DMS 273 treated with DMSO at 0.1 percent for 48 hours (cell line): ENCODE measurements around the gene KDM5C.
"Not testable (repeated sequence)": the region's sequence is repeated elsewhere in the genome, so short reads cannot be mapped to it uniquely, and the experiment has no call there.

Experiments
- DNase-seq: peaks from one replicate; lab custom pipeline; 2025; lab: John Stamatoyannopoulos, UW

Gene KDM5C

DNA sequence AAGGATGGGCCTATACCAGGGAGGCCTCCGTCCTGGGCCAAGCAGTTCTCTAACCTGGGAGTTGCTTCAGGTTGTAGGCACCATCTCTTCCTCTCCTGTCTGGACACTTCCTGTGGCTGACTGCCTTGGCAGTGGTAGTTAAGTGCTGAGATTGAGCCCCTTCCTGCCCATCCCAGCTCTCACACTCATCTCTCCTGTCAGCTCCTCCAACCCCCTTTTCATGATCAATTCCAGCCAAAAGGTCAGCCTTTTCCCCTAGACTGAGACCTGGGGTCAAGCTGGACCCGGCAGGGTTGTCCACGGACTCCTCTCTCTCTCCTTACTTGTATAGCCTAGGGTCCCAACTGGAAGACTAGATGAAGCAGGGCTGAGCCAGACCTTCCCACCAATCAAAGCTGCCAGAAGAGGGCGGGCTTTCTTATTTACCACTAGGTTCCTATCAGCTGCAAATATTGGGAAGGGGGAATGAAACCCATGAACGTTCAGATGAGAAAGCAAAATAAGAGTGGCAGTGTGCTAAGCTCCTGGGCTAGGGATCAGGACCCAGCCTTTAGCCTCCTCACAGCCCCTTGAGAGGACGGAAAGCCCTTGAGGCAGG is 34.5 kb downstream of the KDM5C start:
- no peak for DNase-seq

DNA sequence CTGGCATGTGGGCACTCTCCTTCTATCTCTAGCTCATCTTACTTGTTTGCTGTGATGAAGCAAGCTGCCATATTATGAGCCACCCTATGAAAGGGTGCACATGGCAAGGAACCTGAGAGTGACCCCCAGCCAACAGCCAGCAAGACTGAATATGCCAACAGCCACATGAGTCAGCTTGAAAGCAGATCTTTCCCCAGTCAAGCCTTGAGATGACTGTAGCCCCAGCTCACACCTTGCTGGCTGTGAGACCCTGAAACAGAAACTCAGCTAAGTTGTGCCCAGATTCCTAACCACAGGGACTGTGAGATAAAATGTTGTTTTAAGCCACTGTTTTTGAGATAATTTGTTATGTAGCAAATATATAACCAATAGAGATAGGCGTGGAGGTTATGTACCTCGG is 36.2 kb downstream of the KDM5C start:
- DNase-seq, result no peak

DNA sequence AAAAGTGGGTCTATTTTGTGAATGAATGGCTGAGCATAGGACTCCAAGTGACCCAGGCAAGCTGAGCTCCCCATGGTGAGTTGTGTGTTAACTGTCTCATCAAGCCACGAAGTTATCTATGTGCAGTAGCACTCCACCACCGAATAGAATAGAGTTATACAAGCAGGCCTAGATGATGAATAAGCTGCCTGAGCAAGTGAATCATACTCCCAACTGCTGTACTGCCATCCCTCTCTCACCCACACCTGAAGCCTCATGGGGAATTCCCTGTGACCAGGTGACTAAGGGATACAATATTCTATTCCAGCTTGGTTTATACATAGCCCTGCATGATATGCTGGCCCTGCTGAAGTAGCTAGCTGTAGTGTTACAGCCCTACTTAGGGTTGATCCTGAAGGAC is 38.7 kb downstream of the KDM5C start:
- no peak for DNase-seq

- DNase-seq, result no peak
These were observed 40.2 kb downstream of the KDM5C start for GRCh38 chrX:53184836-53185235.

DNA sequence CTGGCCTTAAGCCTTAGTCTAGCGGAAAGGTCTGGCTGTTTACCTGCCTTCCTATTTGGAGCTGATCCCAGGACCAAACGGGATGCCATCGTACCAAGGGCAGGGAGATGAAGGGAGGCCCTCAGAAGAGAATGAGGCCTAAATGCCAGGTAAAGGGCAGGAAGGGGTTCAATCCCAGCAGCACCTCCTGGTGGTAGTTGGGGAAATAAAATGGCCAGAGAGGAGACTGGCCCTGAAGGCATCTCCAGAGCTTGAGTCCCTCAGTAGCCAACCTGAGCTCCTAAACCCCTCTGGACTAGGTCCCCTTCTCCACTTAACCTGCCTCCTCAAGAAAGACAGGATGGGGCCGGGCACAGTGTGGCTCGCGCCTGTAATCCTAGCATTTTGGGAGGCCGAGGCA is 53.7 kb downstream of the KDM5C start:
- no peak for DNase-seq

- no peak for DNase-seq
These were observed 58.9 kb downstream of the KDM5C start for GRCh38 chrX:53166103-53166502.

DNA sequence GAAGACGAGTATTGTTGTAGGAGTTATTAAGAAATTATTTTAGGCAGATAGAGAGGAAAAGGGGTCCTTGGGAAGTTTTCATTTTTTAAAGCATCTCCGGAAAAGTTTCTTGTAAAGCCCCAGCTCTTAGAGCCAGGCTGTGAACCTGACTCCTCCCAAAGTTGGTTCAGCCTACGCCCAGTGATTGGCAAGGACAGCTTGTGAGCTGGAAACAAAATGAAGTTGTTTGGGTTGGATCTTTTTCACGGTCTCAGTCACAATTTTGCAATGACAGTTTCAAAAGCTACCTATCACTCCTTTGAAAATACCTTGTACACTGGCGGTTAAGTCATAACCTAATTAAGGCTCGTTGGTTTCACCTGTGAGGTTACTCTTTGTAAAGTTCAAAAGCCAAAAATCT is 60.4 kb downstream of the KDM5C start:
- DNase-seq, result not testable (repeated sequence)

GRCh38 chrX:53163436-53163835 is 61.6 kb downstream of the KDM5C start:
- DNase-seq, result no peak

GRCh38 chrX:53160297-53160983 is 64.6 kb downstream of the KDM5C start:
- DNase-seq, result no peak

GRCh38 chrX:53159184-53159583 is 65.8 kb downstream of the KDM5C start:
- no peak for DNase-seq

DNA sequence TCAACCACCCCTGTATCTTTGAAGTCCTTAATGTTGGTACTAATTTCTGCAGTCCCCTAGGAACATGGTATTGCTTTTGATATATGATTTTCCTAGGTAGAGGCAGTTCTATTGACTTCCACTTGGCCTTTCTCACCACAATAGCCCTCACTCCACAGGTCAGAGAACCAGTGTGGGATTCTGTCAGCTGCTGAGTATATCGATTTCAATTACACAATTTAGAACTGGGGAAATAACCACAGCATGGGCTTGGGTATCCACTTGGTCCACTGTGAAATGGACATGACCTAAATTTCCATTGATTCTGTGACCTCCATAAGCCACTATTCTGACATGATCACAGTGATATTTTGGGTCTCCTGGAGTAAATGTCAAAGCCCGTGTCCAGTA is 68.8 kb downstream of the KDM5C start:
- no peak for DNase-seq

DNA sequence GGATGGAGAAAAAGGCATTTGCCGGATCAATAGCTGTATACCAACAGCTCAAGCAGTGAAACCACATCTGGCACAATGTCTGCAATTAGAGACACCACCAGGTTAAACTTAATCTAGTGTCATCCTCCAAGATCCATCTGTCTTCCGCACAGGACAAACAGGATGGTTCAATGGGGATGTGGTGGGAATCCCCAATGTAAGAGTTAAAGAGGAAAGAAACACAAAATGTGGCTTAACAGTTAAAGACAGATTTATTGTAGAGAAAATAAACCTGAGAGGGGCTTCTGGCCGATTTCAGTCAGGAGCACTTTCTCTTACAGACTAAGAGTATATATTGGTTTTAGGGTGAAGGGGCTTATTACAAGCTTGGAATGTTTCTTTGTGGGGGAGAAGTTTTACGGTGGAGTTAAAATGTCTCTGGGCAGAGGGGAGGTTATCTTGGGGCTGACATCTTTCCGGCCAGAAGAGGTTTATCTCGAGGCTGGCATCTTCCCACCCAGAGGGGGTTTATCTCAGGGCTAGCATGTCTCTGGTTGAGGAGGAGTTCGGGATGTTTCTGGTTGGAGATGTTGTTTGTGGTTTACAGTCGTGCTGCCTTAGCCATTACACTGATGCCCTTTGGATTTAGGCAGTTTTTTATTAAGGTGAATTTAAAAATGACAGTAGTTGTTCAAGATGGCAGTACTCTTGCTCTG is 69.3 kb downstream of the KDM5C start:
- DNase-seq, result no peak

- DNase-seq, result no peak
These were observed 71.4 kb downstream of the KDM5C start for GRCh38 chrX:53153581-53153980.
